Posterior vena cava (tissue), 2 donors: ENCODE data around the gene SEC22C. TPM values are rescaled to one million over a fixed set of nuclear protein-coding genes. Genes with fewer than 3 reads are reported as not detected.
"Not testable (repeated sequence)": the region's sequence is repeated elsewhere in the genome, so short reads cannot be mapped to it uniquely, and the experiment has no call there.

Source experiments
- DNase-seq: peaks from one replicate; pipeline ENCODE4 v3.0.0-alpha.2; 2020; ENCODE audit warnings: low spot score
- intact Hi-C, 2 donors: fragments of 100-400 bp; cut with DNase I; formaldehyde crosslinking; loops; one replicate each; pipeline versions ENCODE4 v1.14.1 to v1.14.2; 2022 to 2023
- total RNA-seq, 2 donors: library from RNA; stranded (reverse); fragmentation: NEBNext Ultra II Directional; extraction: Animal tissue kit (Norgen Biotek cat#: 25700); gene quantifications; one replicate each; pipeline ENCODE4 v1.2.1, GENCODE V29; 2021
- donor health status: DM: yes; HTN: yes; CAD: no.
- donor health status: DM: yes; HTN: yes; CAD: no.

SEC22C gene
- total RNA-seq, 2 donors from 2014 or later: 43.8 to 47.0 TPM

DNA sequence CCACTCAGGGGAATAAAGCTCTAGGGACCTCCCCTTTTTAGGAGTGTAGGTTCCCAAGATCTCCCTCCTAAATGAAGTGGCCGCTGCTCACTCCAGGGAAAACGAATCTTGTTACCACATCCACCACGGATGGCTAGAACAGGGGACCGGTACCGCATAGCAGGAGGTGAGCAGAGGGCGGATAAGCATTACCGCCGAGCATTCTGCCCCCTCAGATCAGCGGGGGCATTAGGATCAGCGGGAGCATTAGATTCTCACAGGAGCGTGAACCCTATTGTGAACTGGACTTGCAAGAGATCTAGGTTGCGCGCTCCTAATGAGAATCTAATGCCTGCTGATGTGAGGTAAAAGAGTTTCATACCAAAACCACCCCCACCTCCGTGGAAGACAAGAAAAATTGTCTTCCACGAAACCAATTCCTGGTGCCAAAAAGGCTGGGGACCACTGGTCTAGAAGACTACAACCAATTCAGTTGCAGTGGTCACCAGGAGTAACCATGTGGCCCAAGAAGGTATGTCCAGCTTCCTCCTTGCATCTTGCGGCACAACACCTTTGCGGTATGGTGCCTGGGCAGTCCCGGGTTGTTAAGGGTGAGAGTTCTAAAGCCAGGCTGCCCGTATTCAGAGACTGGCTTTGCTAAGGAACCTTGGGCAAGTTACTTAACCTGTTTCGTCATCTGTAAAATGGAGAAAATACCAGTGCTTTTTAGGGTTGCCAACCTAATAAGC is 7.8 kb upstream of the SEC22C start:
- intact Hi-C loops: loop anchor here in 1 of 2 donors (10.0 kb wide), 1 partner anchor 155 kb away; no protein-coding TSS in a partner anchor
- no peak for DNase-seq

DNA sequence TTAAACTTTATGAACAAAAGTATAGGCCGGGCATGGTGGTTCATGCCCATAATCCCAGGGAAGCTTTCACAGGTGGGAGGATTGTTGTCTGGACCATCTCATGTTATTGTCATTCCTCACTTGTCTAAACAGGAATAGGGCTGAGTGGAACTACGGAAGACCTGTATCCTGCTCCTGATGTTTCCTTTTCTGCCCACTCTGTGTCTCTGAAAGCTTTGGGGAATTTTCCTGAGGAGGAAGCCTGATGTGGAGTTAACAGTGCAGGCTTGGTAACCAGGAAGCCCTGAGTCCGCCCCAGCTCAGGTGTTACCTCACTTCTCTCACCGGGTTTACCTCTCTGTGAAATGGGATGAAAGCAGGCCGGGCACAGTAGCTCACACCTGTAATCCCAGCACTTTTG is 6.9 kb upstream of the SEC22C start:
- intact Hi-C loops: loop anchor here in 1 of 2 donors (10.0 kb wide), 1 partner anchor 156 kb away; no protein-coding TSS in a partner anchor
- no peak for DNase-seq

DNA sequence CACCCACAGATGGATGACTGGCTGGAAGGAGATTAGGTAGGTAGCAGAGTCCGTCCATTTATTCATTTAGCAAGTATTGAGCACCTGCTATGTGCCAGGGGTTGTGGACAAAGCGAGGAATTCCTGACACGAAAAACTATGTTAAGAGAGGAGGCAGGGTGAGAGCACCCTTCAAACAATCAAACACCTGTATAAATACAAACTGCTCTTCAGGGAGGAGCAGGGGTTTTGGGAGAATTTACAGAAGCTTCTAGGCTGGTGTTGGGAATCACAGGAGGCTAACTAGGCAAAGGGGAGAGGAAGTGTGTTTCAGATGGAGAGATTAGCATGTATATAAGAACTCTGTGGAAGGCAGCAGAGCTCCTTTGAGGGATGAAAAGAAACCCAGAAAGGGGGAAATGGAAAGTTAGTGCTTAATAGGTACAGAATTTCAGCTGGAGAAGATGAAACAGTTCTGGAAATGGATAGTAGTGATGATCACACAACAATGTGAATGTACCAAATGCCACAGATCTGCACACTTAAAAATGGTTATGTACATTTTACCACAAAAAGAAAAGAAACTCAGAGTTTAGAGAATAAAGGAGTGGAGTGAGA is 805 bp upstream of the SEC22C start:
- DNase-seq: no peak
- intact Hi-C loops: loop anchor here in 1 of 2 donors (10.0 kb wide), 1 partner anchor 162 kb away; no protein-coding TSS in a partner anchor

DNA sequence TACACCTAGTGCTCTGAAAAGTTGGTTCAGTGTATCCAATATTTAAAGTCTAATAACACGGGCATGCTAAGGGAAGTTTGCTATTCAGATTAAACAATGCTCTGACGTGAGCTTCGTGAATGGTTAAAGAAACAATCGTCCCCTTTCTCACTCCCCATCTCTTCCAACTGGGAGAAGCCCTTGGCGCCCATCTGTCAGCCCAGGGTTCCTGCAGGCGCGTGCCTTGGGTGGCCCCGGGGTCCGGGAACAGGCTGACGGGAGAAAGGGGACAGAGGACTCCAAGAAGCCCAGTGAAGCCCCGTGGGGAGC is 413 bp downstream of the SEC22C start:
- intact Hi-C loops: loop anchor here in 1 of 2 donors (10.0 kb wide), 1 partner anchor 163 kb away; no protein-coding TSS in a partner anchor

DNA sequence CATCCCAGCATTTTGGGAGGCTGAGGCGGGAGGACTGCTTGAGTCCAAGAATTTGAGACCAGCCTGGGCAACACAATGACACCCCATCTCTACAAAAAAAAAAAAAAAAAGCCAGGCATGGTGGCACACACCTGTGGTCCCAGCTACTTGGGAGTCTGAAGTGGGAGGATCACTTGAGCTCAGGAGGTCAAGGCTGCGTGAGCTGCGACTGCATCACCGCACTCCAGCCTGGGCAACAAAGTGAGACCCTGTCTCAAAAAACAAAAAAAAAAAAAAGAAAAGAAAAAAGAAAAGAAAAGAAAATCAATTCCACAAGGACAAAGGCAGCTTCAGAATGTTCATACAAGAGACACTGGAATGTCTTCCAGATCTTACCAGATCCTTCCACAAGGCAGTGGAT is 2.4 kb downstream of the SEC22C start:
- intact Hi-C loops, DNase-seq: not testable (repeated sequence)

More for the DNA sequence above, 413 bp downstream of the SEC22C start:
- DNase-seq: no peak

DNA sequence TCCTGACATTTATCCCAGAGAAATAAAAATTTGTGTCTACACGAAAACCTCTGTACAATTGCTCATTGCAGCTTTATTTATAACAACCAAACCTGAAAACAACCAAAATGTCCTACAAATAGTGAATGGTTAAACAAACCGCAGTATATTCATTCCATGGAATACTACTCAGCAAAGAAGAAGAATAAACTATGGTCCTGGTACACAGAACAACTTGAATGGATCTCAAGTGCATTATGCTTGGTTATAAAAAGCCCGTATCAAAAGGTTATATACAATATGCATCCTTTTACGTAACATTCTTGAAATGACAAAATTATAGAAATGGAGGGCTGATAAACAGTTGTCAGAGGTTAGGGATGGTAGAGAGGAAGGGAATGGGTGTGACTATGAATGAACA is 3.7 kb downstream of the SEC22C start:
- intact Hi-C loops: no loop called here

DNA sequence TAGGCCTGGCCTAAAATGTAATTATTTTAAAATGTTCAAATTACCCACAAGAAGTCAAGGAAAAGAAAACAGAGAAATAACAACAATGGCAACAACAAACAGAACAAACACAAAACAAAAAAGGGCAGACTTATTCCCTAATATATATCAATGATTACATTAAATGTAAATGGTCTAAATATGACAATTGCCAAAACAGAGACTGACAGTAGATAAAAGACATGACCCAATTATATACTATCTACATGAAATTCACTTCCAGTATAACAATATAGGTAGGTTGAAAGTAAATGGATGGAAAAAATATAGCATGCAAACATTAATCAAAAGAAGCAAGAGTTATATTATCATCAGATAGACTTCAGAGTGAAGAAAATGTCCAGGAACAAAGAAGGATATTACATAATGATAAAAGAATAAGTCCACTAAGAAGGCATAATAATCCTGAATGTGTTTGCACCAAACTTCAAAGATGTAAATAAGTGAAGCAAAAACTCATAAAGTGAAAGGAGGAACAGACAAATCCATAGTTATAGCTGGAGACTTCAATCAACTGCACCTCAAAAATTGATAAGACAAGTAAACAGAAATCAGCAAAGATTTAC is 6.5 kb downstream of the SEC22C start:
- DNase-seq: no peak
- intact Hi-C loops: no loop called here

More for the DNA sequence above, 3.7 kb downstream of the SEC22C start:
- no peak for DNase-seq

DNA sequence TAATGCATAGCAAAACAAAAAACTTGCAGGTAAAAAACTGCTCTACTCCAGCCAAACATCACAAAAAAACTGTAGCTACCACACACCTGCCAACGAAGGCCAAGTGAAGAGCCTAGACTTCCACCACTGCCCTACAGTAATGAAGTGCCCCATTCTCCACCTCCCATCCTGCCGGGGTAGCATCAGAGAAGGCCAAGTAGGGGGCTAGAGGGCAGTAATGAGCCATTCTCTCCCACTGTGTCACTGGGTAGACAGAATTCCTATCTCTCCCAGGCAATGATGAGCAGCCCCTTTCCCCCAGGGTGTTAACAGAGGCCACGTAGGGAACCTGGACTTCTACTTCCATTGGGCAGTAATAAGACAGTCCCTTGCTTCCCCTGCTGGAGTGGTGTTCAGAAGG is 9.5 kb downstream of the SEC22C start:
- intact Hi-C loops: no loop called here
- DNase-seq: no peak

DNA sequence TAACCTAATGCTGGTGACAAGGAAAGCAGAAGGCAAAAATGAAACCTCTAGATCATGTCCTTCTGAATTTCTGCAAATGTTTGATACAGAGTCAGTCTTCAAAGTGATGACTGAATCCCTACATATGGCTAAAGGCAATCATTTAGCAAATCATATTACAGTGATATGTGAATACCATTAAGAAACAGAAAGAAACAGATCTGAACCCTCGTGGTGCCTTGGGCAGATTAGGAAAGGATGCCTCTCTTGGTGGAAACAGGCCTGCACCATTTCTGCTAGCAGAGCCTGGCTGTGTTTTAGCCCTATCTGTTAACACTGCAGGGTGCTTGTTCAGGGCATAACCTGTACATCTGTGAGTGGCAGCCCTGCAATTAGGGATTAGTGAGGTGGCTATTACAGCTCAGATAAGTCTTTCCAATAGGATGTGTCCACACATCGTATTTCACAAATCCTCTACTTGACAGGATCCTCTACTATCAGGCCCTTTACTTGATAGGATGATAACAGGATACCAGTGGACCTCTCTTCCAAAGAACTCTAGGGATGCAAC is 12.1 kb downstream of the SEC22C start:
- intact Hi-C loops: no loop called here
- no peak for DNase-seq

DNA sequence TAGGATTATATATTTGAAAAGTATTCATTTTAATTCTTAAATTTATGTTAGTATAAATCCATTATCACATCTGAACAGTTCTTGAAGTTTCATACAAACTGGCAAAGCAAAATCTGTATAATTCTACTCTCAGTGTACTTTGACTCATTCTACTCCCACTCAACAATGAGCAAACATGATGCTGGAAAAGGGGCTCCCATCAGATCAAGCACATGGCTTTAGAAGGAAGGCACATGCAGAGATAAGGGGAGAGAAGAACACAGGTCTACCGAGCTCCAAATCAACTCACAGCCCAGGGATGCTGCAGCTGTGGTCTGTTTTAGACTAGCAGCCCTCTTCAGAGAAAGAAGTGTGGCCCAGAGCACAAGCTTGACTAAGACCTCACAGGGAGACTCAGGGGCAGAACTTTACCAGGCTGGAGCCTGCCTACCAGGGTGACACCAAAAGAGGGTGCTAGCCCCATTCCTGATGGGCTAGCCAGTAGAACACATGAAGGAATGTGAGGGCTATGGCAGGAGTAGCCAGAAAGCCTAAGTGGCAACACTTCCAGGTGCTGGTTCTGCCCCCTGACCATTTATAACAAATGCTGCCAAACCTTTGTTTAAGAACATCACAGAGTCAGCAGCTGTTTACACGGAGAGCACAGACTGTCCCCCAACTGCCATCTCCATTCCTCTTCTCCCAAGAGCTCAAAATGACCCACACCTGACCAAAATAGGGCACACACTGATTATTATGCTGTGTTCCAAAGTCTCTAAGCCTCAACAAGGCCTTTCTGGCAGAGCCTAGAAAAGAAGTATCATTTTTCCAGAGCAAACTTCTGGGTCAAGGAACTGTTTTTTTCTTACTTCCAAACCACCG is 19.5 kb downstream of the SEC22C start:
- intact Hi-C loops: loop anchor here in 1 of 2 donors (5.0 kb wide), 1 partner anchor 395 kb away; no protein-coding TSS in a partner anchor
- no peak for DNase-seq

DNA sequence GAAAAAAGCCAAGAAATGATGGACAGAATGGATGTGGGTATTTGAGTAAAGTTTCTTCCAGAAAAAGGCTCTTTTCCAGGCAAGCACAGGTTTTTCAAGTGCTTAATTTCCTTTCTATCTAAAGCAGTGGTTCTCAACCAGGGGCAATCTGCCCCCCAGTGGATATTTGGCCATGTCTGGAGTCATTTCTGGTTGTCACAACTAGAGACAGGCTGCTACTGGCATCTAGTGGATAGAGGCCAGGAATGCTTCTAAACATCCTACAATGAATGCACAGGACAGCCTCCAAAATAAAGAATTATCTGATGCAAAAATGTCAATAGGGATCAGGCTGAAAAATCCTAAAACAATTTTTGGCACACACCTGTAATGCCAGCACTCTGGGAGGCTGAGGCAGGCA is 23.9 kb downstream of the SEC22C start:
- intact Hi-C loops: no loop called here
- no peak for DNase-seq

DNA sequence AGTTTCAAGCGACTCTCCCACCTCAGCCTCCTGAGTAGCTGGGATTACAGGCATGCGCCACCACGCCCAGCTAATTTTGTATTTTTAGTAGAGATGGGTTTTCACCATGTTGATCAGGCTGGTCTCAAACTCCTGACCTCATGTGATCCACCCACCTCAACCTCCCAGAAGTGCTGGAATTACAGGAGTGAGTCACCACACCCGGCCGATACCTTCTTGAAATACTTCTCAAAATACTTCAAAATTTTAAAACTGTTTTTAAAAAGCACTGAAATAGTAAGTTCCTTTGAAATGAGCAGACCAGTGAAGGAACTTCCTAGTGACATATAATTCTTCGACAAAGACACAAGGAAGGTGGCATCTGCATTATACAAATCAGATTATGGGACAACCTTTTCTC is 24.9 kb downstream of the SEC22C start:
- intact Hi-C loops, DNase-seq: not testable (repeated sequence)

DNA sequence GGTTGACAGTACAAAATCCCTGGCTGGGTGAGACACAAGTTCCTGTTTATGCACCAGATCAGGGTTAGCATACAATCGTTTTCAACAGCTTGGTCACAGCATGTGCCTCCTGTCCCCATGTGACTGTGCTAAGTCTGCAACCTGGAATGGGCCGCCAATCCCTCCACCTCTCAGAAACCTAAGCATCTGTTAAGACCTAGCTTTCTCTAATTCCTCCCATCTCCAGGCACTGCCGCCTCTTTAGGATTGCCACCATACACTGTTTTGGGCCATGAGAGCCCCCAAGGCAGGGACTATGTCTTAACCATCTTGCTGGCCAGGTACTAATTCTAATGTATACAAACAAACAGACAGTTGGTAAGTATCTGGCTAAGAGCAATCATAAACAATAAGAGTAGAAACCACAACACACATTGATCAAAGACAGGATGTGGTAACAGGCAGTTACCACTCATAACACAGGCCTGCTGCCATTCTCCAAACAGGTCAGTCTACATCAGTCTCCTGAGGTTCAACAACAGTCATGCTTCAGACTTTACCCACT is 25.6 kb downstream of the SEC22C start:
- intact Hi-C loops: no loop called here

DNA sequence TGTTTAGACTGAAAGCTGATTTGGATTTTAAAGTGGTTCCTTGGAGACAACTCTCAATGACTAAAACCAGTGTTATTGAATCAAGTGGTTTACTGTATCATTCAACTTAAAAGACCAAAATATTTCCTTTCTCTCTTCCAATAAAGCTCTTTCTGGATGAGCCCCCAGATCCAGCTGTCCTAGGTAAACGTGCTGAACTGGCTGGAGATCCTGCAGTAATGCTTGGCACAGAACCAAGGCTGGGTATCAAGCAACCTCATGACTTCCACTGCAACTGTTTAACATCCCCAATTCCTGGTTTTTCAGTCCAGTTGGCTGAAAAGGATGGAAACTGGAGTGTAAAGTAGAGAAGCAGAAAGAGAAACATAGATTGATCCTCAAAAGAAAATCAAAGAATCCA is 28.9 kb downstream of the SEC22C start:
- intact Hi-C loops: no loop called here
- DNase-seq: no peak

More for the DNA sequence above, 25.6 kb downstream of the SEC22C start:
- no peak for DNase-seq

DNA sequence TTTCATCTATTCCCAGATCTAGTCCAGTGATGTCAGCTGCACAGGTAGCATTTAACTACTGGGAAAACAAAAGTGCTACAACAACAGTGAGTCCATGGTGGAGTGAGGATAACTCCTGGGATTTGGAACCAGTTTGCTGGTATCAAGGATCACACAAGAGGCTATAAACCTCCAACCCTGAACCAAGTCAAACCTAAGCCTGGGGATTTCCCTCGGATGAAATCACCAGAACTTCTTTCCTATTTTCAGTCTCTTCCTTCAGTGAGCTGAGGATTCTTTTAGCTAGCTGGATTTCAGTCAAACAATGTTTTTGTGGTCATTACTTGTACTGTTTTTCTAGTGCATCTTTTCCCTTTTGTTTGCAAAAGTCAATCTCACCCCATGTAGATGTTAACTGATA is 31.5 kb downstream of the SEC22C start:
- intact Hi-C loops: no loop called here
- no peak for DNase-seq

DNA sequence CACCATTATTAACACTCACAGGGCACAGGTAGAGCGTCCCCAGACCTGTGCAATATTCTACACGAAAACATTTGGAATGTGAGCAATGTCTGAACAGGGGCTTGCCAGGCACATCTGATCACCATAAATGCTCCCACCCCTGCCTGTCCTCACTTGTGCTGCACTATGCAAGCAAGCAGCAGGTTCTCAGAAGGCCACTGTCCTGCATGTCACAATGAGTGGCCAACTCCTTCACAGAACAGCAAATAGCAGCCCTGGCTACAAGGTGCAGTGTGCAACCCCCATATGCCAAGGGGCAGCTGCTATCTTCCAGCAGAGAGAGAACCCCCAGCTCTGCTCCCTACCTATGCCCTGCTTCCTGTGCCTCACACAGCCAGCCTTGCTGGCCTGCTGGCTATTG is 32.6 kb downstream of the SEC22C start:
- DNase-seq: no peak
- intact Hi-C loops: loop anchor here in 1 of 2 donors (10.0 kb wide), 1 partner anchor 314 kb away; no protein-coding TSS in a partner anchor

DNA sequence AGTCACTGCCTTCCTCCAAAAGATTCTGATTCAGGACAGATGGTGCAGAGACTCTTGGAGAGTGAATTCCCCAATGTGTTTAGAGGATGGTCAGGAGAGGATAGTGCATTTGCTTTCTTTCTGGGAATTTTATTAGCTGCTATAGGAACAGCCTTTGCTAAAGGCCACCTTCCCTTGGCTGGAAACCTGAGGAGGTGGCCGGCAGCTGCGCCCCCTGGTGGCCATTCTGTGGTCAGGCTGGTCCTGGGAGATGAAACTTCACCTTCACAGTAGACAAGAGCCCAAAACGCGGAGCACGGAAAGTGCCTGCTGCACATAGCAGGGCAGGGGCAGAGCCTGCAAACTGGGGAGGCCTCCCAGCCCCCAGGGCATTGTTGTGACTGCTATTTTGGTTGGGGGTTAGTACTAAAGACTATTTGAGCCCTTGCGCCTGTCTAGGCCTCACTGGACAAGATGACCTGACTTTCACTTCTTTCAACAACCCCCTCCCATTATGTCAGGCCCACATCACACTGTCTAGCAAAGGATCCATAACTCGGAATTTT is 34.3 kb downstream of the SEC22C start:
- intact Hi-C loops: loop anchor here in 1 of 2 donors (10.0 kb wide), 1 partner anchor 313 kb away; no protein-coding TSS in a partner anchor
- DNase-seq: peak; percentile 91

DNA sequence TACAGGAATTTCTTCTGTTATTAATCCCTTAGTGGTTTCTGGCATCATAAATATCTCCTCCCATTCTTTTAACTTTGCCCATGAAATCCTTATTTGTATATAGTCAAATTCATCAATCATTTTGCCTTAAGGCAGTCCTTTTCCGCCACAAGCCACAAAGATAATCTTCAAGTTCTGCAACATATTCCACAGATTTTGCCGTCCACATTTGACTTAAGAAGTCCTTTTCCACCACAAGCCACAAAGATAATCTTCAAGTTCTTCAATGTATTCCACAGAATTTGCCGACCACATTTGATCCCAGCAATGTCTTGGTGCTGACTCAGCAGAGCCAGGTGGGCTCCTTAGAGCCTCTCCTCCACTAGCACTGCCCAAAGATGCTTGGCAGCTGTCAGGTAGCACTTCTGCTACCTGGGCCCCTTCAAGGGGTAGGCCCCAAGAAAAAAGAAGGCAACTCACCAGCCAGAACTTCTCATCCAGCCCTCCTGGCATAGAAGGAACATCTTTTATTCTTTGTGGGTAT is 35.0 kb downstream of the SEC22C start:
- intact Hi-C loops: loop anchor here in 1 of 2 donors (10.0 kb wide), 1 partner anchor 312 kb away; no protein-coding TSS in a partner anchor
- no peak for DNase-seq
